Bone marrow (tissue), 2 donors: ENCODE results near the gene CEBPG.
A peak's percentile ranks its signal among the peaks of the same experiment; 100 is the strongest.

Experiments
- DNase-seq, 2 donors: peaks; one replicate each; lab custom pipeline; 2025; lab: John Stamatoyannopoulos, UW

Gene CEBPG

GRCh38 chr19:33382006-33382405 is 8.5 kb downstream of the CEBPG start:
- DNase-seq = no peak

- no peak for DNase-seq
Measured at GRCh38 chr19:33382982-33383381, 9.5 kb downstream of the CEBPG start.

GRCh38 chr19:33383720-33384292 is 10.3 kb downstream of the CEBPG start:
- DNase-seq = no peak

GRCh38 chr19:33384983-33385382 is 11.5 kb downstream of the CEBPG start:
- DNase-seq = no peak

- DNase-seq = no peak
Measured at GRCh38 chr19:33385956-33386355, 12.4 kb downstream of the CEBPG start.

- DNase-seq = no peak
Measured at GRCh38 chr19:33386361-33386858, 12.9 kb downstream of the CEBPG start.

- DNase-seq = no peak
Measured at GRCh38 chr19:33387351-33388230, 14.1 kb downstream of the CEBPG start.

GRCh38 chr19:33388231-33388724 is 14.8 kb downstream of the CEBPG start:
- no peak for DNase-seq

GRCh38 chr19:33388725-33389420 is 15.4 kb downstream of the CEBPG start:
- DNase-seq = no peak

GRCh38 chr19:33389421-33390100 is 16.1 kb downstream of the CEBPG start:
- no peak for DNase-seq

GRCh38 chr19:33390101-33390907 is 16.8 kb downstream of the CEBPG start:
- DNase-seq = no peak

GRCh38 chr19:33390908-33391630 is 17.6 kb downstream of the CEBPG start:
- no peak for DNase-seq

- no peak for DNase-seq
Measured at GRCh38 chr19:33391631-33392249, 18.2 kb downstream of the CEBPG start.

GRCh38 chr19:33392341-33393285 is 19.1 kb downstream of the CEBPG start:
- no peak for DNase-seq

- DNase-seq = no peak
Measured at GRCh38 chr19:33393286-33394005, 19.9 kb downstream of the CEBPG start.

GRCh38 chr19:33394006-33394722 is 20.7 kb downstream of the CEBPG start:
- peak in 1 of 2 donors; percentile 51 for DNase-seq
